NCI-H146 (cell line): ENCODE data around the gene RNF213.

Experiments
- DNase-seq: peaks from one replicate; lab custom pipeline; 2025; lab: John Stamatoyannopoulos, UW

Gene RNF213

DNA sequence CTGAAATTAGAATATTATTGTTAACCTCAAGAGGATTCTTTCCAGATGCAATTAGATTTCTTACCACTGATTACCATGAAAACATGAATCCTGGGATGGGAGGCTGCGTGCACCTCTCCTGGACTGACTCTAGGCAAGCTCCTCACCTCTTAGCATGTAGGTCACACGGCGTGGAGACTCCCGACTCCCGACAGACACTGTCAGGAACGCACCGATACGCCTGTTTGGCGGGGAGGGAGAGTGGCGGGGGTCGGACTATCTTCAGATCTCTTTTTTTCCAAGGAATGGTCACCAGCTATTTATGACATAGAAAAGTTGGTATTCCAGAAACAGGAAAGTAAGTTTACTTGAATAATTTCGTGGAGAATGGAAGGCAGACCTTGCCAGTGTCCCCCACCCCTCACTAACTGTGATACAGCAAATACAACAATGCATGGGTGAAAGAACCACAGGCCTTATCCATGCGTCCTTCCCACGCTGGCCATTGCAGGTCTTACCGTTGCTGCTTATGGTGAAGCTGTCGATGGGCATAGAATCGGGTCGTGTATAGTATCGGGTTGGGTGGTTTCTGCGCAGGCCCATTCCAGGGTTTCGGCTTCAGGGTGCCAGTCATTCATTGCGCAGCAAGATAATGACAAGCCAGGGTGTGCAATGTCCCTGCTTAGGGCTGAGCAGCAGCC, 91.7 kb downstream of the RNF213 start:
- DNase-seq: no peak

DNA sequence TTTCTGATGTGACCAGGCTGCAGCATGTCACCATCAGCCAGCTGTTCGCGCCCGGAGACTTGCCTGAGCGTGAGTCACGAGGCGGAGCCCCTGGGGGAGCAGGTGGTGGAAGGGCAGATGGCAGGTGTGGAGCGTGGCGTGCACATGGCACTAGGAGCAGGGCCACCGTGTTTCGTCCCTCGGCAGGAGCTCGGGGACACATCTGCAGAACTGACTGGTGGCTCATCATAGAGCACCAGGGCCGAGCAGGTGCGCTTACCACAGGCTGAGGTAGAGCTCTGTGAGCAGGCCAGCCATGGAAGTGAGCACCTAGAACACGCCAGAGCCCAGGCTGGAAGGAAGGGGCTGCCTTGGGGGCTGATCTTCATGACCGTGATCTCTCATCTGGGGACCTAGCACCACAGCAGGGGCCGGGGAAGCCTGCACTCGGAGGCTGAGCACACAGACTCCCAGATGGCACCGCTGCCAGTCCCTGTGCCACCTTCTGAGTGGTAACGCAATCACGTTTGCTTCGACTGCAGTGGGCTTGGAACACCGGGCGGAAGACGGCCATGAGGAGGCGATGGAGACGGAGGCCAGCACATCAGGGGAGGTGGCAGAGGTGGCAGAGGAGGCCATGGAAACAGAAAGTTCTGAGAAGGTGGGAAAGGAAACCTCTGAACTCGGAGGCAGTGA, 92.5 kb downstream of the RNF213 start:
- no peak for DNase-seq

DNA sequence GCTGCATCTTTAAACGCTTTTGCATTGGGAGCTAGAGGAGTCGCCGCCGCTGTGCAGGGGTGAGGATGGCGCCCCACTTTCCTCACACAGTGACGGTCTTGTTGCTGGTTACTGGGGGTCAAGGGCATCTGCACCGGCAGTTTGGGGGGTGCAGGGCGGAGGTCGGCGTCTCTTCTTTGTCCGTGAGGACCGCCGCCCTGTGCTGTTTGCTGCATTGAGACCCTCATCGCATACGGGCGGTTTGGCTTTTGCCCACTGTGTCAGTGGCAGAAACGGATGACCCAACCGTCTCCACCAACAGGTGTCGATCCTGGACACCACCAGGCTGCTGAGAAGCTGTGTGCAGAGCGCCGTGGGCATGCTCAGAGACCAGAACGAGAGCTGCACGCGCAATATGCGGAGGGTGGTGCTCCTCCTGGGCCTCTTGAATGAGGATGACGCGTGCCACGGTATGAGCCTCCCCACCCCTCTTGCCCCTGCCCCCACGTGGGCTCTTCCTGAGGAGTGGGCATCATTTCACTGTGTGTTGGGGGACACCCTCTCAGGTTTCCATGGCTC, 93.1 kb downstream of the RNF213 start:
- no peak for DNase-seq

DNA sequence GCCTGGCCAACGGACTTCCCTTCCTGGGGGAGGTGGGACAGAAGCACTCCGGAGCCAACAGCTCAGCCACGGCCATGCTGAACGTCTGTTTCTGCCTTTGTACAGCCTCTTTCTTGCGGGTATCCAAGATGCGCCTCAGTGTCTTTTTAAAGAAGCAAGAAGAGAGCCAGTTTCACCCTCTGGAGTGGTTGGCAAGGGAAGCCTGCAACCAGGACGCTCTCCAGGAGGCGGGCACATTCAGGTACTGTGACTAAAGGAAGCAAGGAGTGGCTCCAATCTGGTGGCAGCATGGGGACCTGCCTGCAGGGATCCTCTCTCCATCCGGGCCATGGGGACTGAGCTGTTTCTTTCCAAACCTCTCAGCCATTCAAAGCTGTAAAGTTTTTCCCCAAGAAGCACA, 93.7 kb downstream of the RNF213 start:
- DNase-seq: no peak

DNA sequence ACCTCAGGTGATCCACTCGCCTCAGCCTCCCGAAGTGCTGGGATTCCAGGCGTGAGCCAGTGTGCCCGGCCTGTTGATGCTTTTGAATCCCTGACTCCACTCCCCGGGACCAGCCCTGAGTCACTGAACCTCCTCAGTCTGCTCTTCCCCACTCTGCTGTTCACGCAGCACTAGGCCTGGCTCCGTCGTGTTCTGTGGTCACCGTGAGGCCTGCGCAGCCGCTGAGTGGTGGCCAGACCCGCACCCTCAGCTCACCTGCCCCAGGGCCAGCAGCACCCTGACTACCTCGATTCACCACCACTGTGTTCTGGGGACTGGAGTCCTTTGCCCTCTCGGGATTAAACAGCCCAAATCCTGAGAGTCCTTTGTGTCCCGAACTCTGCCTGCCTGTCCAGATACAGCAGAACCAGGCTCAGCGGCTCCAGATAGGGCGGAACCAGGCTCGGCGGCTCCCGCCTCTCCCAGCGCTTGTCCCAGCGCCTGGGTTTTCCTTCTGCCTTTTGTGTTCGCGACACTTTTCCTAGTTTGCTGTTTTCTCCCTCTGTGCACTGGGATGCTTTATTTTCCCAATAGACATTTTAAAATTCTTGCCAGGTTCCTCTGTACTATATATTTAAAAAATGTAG, 95.7 kb downstream of the RNF213 start:
- no peak for DNase-seq

DNA sequence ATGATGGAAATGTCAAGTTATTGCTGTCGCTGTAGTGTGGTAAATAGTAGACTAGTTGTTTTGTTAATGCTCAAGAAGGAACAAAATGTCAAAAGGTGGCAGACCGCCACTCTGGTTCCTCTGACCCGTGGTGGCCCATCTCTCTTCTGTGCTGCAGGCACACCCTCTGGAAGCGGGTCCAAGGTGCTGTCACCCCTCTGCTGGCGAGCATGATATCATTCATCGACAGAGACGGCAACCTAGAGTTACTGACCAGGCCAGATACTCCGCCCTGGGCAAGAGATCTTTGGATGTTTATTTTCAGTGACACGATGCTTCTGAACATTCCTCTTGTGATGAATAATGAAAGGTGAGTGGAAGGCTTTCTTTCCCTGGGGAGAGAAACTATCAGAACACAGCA, 97.5 kb downstream of the RNF213 start:
- no peak for DNase-seq

DNA sequence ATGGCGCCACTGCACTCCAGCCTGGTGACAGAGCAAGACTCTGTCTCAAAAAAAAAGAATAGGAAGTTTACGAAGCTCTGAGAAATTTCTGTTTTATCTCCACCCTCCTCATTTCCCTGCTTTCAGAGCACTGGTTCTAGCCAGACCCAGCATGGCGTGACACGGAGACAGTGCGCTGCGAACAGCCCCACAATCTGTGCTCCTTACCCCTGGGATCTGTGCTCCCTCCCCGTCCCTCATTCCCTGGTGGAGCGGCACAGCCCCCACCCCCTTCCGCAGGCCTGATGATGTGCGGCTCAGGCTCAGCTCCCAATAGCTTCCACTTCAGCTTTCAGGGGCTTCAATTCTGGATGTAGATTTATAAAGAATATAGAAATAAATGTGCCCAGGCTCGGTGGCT, 98.2 kb downstream of the RNF213 start:
- DNase-seq: no peak

DNA sequence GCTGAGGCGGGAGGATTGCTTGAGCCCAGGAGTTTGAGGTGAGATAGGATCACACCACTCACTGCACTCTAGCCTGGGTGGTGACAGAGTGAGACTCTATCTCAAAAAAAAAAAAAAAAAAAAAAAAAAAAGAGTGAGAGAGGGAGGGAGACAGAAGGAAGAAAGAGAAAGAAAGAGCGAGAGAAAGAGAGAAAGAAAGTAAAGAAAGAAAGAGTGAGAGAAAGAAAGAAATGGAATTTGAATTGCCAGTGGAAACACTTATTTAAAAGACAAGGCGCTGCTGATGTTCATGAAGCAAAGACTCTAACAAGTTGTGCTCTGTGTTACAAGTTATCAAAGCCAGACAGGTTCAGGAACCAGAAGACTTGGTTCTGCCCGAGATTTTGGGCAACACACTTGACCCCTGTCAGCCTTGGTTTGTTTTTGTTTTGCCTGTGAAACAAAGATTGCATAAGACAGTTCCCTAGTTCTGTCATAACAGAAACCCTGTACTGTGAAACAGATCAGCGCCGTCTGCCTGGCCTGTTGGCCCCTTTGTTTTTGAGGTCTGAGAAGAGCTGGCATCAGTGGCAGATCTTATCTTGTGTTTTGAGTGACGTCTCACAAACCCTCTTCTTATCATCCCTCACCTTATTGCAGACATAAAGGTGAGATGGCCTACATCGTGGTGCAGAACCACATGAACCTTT, 98.9 kb downstream of the RNF213 start:
- no peak for DNase-seq

DNA sequence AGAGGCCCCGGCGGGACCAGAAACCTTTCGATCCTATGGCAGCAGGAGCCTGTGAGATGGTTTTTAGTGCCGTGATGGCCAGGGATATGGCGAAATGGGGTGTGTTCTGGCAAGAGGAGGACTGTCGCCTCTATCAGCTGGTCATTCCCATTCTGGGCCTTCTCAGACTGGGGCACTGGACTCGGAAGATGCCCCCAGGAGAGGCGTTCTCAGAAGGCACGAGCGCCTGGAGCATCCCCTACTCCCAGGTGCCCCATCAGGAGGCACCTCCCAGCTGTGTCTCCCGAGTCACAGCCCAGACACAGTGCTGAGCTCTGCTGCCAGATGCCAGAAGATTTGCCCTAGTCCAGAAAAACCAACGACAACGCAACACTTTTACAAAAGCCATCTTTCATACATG, 99.7 kb downstream of the RNF213 start:
- no peak for DNase-seq

DNA sequence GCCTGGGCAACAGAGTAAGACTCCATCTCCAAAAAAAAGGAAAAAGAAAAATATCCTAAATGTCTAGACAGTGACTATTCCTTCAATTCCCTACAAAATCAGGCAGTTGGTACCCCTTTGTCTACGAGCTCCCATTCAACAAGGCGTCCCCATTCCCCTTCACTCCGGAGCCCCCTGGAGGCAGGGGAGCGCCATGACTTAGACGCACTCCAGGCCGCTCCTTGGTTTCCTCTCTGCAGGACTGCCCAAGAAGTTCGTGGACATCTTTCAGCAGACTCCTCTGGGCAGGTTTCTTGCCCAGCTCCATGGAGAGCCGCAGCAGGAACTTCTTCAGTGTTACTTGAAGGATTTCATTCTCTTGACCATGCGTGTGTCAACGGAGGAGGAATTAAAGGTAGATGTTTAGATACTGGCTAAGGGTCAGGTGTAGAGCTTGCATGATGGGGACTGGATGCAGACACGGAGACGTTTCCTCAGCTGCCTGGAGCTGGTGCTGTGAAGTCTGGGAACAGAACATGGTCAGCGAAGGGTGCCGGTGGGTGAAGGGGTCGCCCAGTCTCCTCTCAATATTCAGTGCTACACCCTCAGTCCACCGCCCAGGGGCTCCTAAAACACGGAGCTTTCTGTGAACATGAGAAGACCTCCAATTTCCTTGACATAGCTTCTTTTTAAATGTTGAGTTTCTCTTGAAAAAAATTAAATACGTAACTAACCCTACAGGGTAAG, 101.0 kb downstream of the RNF213 start:
- no peak for DNase-seq

DNA sequence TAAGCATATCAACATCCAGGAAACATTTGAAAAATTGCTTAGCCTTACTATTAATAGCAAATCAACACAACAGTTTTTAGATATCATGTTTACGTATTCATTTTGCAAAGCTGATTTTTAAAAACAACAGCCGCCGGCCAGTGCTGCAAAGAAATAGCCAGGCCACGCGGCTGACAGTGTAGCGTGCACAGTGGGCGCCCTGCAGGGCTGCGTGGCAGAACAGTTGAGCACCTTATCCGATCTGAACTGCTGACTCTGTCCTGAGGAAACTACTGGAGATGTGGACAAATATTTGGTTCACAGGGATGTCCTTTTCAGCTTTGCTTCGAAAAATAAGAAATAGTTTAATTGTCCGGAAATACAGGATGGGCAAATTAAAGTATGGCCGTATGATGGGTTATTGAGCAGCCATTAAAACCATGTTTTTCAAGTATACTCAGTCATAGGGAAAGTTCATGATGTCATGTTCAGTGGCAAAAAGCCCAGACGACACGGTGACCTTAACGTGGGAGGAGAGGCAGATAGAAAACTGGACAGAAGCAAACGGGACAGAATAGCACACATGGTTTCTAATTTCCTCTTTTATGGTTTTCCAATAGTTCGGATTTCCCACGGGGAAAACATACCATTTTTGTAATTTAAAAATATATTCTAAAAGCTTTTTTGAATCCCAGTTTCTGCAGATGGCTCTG, 101.9 kb downstream of the RNF213 start:
- DNase-seq: no peak

DNA sequence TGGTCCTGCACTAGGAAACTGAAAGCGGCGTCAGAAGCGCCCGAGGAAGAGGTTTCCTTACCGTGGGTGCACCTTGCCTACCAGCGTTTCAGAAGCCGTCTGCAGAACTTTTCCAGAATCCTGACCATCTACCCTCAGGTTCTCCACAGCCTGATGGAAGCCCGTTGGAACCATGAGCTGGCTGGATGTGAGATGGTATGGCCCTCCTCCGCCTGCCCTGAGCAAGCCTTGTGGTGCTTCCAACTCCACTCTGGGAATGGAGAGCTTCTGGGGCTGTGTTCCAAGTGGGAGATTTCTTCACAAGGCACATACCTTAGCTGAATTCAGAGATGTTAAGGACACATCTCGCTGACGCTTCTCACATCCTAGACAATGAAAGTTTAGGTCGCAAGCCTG, 102.5 kb downstream of the RNF213 start:
- DNase-seq: no peak

DNA sequence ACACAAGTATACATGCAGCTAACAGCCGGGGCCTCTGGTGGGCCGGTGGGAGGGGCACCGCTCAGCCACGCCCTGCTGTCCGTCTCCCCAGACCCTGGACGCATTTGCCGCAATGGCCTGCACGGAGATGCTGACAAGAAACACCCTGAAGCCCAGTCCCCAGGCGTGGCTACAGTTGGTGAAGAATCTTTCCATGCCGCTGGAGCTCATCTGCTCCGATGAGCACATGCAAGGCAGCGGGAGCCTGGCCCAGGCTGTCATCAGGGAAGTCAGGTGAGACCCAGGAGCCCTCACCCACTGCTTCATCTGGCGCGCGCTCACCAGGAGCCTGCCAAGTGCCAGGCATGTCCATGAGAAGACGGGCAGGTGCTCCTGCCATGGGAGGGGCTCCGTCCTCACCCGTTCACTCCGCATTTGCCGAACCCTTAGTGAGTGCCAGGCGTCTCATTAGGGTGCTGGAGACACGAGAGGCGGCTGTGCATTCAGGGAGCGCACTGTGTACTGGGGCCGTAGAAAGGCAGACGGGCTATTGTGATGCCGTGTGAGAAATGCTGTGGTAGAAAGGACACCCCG, 103.0 kb downstream of the RNF213 start:
- no peak for DNase-seq

DNA sequence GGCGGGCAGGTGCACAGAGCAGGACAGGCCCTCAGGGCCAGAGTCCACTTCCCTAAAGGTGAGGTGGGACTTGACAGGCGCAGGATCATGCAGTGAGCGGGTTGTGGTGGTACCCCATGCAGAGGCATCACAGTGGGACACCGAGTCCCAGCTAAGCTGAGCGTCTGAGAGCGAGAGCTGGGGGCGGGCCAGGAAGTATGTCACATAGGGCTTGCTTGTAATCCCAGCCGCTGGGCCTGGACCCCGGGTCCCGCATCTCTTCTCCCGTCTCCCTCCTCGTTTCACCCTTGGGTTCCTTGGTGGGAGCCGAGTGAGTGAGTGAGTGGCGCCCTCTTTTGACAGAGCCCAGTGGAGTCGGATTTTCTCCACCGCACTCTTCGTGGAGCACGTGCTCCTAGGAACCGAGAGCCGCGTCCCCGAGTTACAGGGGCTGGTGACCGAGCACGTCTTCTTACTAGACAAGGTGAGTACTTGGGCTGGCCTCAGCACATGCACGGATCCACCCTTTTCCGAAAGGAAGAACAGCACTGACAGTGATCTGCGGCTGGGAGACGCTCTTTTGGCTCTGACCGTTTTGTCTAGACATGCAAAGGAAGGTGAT, 103.5 kb downstream of the RNF213 start:
- DNase-seq: no peak

DNA sequence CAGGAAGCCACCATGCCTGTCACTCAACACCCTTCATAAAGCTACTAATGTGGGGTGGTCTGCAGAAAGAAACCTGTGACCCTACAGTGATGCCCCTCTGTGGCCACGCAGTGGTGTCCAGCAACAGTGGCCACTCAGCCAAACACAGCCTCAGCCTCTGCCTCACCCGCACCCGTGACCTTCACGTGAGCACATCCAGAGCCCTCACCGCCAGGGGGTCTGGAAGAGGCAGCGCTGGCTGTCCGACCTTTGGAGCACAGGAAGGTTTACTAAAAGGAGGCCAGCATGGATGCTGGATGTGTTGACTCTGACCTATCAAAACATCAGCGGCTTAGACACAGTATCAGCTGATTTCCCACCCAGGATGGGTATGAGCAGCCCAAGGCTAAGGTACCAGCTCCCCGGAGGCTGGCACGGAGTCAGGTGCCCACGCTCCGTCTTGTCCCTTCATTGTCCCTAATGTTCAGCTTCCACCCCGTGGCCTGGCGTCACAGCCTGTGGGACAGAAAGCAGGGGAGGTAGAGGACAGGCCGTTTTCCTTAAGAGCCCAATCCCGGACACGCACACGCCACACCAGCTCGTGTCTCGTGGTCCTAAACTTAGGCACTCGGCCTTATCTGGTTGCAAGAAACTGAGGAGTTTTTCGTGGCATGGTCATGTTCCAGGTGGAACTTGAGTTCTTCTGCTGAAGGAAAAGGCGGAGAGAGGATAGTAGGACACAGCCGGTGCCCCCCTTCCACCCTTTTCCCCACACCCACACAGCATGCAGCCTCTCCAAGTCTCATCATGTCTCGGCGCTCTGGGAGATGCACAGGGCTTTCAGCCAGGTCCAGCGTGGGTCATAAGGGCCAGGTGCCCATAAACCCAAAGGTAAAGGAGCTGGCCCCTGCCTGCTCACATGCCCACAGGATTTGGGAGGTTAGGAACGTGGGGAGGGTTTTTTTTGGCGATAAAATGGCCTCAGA, 104.6 kb downstream of the RNF213 start:
- no peak for DNase-seq

DNA sequence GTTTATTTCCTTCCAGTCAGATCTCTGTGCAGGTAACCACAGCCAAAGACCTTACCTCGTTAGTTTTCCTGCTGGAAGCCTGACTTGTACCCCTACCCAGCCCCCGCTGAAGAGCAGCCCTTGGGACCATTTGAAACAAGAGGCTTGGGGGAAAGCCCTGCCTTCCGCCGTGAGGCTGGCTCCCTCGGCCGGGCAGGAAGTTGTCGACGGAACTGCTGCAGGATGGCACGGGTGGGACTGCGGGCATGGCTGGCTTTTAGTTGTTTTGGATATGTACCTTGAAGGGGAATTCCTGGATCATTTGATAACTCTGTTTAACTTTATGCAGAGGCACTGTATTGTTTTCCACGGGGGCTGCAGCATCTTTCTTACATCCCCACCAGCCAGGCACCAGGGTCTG, 105.3 kb downstream of the RNF213 start:
- no peak for DNase-seq

DNA sequence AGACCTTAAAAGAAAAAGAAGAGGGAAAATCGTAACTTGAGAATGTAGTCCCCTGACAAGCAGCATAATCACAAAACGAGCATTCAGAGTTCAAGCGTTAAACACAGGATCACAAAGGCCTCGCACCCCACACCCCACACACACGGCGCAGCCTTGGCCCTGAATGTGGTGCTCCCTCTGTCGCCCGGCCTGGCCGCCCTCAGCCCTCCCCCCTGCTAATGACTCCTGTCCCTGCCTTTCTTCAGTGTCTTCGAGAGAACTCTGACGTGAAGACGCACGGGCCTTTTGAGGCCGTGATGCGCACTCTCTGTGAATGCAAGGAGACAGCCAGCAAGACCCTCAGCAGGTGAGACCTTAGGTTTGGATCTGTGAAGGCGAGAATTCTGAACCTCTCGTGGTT, 106.9 kb downstream of the RNF213 start:
- DNase-seq: no peak

DNA sequence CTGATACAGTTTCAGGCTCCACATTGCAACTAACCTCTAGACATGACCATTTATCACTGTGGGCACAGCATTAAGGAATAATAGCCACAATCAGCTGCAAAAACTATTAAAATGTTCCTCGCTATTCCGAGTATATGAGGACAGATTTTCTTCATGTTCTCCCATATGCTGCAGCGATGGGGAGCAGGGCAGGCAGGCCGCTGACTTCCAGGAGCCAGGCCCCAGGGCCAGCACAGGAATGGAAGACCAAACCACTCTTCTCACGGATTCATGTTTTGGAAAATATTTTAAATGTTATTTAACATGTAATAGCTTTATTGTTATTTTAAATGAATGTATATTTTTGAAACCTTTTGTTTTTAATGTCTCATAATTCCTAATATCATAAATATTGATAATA, 110.5 kb downstream of the RNF213 start:
- no peak for DNase-seq

DNA sequence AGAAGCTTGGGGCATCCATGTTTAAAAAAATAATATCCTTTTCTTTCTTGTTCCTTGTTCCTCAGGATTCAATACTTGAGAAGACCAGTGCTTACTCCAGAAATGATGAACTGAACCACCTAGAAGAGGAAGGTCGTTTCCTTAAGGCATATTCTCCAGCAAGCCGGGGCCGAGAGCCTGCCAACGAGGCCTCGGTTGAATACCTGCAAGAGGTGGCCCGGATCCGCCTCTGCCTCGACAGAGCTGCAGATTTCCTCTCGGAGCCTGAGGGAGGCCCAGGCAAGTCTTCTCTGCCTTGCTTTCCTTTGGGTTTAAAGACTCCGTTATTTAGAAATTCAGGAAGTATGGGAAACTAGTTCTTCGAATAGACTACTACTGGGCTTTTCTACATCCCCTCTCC, 111.8 kb downstream of the RNF213 start:
- DNase-seq: no peak
